Measurements from ENCODE around the gene TIAM1.

DNA sequence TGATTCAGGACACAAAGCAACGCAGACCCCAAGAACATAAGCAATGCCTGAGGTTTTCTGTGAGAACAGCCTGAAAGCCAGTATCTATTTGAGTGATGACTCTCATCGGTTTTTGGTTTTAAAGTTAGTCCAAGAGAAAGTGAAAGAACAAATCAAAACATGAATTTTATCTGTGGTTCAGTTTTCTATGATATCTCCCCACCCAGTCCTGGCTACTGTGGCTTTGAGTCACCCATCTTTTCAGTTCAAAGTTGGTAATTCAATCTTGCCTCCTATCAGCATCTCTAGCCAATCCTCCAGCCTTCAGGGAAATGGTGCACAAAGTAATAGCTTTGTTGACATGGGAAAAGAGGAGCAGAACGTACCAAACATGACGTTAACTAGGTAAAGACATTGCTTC lies 265.3 kb downstream of the TIAM1 start:
- TF ChIP-seq, protein P1, sequence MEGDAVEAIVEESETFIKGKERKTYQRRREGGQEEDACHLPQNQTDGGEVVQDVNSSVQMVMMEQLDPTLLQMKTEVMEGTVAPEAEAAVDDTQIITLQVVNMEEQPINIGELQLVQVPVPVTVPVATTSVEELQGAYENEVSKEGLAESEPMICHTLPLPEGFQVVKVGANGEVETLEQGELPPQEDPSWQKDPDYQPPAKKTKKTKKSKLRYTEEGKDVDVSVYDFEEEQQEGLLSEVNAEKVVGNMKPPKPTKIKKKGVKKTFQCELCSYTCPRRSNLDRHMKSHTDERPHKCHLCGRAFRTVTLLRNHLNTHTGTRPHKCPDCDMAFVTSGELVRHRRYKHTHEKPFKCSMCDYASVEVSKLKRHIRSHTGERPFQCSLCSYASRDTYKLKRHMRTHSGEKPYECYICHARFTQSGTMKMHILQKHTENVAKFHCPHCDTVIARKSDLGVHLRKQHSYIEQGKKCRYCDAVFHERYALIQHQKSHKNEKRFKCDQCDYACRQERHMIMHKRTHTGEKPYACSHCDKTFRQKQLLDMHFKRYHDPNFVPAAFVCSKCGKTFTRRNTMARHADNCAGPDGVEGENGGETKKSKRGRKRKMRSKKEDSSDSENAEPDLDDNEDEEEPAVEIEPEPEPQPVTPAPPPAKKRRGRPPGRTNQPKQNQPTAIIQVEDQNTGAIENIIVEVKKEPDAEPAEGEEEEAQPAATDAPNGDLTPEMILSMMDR (conservative IDR thresholded peaks at IDR 0.05), result no peak
- no peak for TF ChIP-seq ZFX (IDR thresholded peaks at IDR 0.05)
